ENCODE results near the gene PAPOLA. TPM values are rescaled to one million over a fixed set of nuclear protein-coding genes. Genes with fewer than 3 reads are reported as not detected.

PAPOLA gene
- total and polyA plus RNA-seq, 2 experiments from 2014 or later = 198 to 237 TPM

DNA sequence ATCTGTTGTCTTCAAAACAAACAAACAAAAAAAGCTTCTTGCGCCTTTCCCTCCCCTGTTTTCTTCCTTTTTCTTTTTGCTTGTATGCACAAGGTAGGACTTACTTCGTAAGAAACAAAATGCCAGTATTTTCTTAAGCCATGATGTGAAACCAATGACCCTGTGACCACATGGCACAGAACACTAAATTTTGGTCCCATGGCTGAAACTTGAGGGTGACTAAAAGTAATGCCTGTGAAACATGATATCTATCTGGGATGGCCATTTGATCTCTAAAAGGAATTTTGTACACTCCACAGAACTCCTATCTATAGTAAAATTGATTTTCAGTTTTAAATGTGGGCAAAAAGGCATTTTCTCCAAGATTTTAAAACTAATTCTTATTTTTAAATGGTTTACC is 63.6 kb downstream of the PAPOLA start (continued):
- no peak for TF ChIP-seq EZH2phosphoT487 (IDR thresholded peaks at IDR 0.05; ENCODE audit: unreplicated experiment)
- TF ChIP-seq JUNB (IDR thresholded peaks at IDR 0.05; ENCODE audit: unreplicated experiment) = no peak
- TF ChIP-seq, protein P1, sequence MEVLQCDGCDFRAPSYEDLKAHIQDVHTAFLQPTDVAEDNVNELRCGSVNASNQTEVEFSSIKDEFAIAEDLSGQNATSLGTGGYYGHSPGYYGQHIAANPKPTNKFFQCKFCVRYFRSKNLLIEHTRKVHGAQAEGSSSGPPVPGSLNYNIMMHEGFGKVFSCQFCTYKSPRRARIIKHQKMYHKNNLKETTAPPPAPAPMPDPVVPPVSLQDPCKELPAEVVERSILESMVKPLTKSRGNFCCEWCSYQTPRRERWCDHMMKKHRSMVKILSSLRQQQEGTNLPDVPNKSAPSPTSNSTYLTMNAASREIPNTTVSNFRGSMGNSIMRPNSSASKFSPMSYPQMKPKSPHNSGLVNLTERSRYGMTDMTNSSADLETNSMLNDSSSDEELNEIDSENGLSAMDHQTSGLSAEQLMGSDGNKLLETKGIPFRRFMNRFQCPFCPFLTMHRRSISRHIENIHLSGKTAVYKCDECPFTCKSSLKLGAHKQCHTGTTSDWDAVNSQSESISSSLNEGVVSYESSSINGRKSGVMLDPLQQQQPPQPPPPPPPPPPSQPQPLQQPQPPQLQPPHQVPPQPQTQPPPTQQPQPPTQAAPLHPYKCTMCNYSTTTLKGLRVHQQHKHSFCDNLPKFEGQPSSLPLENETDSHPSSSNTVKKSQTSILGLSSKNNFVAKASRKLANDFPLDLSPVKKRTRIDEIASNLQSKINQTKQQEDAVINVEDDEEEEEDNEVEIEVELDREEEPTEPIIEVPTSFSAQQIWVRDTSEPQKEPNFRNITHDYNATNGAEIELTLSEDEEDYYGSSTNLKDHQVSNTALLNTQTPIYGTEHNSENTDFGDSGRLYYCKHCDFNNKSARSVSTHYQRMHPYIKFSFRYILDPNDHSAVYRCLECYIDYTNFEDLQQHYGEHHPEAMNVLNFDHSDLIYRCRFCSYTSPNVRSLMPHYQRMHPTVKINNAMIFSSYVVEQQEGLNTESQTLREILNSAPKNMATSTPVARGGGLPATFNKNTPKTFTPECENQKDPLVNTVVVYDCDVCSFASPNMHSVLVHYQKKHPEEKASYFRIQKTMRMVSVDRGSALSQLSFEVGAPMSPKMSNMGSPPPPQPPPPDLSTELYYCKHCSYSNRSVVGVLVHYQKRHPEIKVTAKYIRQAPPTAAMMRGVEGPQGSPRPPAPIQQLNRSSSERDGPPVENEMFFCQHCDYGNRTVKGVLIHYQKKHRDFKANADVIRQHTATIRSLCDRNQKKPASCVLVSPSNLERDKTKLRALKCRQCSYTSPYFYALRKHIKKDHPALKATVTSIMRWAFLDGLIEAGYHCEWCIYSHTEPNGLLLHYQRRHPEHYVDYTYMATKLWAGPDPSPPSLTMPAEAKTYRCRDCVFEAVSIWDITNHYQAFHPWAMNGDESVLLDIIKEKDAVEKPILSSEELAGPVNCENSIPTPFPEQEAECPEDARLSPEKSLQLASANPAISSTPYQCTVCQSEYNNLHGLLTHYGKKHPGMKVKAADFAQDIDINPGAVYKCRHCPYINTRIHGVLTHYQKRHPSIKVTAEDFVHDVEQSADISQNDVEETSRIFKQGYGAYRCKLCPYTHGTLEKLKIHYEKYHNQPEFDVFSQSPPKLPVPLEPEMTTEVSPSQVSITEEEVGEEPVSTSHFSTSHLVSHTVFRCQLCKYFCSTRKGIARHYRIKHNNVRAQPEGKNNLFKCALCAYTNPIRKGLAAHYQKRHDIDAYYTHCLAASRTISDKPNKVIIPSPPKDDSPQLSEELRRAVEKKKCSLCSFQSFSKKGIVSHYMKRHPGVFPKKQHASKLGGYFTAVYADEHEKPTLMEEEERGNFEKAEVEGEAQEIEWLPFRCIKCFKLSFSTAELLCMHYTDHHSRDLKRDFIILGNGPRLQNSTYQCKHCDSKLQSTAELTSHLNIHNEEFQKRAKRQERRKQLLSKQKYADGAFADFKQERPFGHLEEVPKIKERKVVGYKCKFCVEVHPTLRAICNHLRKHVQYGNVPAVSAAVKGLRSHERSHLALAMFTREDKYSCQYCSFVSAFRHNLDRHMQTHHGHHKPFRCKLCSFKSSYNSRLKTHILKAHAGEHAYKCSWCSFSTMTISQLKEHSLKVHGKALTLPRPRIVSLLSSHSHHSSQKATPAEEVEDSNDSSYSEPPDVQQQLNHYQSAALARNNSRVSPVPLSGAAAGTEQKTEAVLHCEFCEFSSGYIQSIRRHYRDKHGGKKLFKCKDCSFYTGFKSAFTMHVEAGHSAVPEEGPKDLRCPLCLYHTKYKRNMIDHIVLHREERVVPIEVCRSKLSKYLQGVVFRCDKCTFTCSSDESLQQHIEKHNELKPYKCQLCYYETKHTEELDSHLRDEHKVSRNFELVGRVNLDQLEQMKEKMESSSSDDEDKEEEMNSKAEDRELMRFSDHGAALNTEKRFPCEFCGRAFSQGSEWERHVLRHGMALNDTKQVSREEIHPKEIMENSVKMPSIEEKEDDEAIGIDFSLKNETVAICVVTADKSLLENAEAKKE (CRISPR knock-in tag; IDR thresholded peaks at IDR 0.05) = no peak
- no peak for TF ChIP-seq CREB1 (CRISPR knock-in tag; IDR thresholded peaks at IDR 0.05; ENCODE audit: low read depth)

DNA sequence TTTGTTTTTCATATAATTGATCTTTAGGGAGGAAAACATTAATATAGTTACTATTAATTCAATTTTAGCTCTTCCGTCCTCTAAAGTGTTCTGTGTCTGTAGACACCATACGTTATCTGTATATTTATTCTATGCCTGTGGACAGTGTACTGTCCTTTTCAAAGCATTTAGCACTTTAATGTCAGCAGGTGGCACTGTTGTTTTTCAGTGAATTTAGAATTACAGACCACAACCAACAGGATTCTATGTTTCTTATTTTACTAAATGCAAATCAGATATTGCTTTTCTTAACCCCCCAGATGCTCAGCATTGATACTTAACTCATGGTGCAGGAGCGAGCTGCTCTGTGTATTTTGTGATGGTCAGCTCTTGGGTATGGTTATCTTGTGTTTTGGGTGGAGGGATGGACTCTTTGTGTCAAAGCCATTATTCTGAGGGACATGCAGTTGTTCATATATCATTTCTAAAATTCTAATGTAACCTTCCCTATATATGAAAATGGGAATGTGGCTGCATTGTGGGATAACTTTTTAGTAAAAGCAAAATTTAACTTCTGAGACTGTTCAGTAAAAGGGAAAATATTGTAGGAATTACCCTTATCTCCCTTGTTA is 65.2 kb downstream of the PAPOLA start:
- H3K9me3 Mint-ChIP-seq = no peaks in the 10 kb centered on the region
- H3K36me3 ChIP-seq (ENCODE audit: insufficient read depth) = peaks cover 21% of the 10 kb centered on the region; the same call in 1 of the 2 replicates
- H3F3A ChIP-seq (replicated peaks; ENCODE audit: low read depth) = no peaks in the 10 kb centered on the region
- H3K4me2 ChIP-seq = no peak overlapping the region
- peak; percentile 55 for DNase-seq (ENCODE audit: low spot score)
- TF ChIP-seq, protein P2, sequence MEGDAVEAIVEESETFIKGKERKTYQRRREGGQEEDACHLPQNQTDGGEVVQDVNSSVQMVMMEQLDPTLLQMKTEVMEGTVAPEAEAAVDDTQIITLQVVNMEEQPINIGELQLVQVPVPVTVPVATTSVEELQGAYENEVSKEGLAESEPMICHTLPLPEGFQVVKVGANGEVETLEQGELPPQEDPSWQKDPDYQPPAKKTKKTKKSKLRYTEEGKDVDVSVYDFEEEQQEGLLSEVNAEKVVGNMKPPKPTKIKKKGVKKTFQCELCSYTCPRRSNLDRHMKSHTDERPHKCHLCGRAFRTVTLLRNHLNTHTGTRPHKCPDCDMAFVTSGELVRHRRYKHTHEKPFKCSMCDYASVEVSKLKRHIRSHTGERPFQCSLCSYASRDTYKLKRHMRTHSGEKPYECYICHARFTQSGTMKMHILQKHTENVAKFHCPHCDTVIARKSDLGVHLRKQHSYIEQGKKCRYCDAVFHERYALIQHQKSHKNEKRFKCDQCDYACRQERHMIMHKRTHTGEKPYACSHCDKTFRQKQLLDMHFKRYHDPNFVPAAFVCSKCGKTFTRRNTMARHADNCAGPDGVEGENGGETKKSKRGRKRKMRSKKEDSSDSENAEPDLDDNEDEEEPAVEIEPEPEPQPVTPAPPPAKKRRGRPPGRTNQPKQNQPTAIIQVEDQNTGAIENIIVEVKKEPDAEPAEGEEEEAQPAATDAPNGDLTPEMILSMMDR (conservative IDR thresholded peaks at IDR 0.05; ENCODE audit: low read depth in 2 of 2) = peak; percentile 46 to 72
- TF ChIP-seq STAT1 (IDR thresholded peaks at IDR 0.05; ENCODE audit: unreplicated experiment) = no peak
- ATAC-seq = no peak; the same call in 2 of the 3 replicates
- no peak overlapping the region for H3K27ac Mint-ChIP-seq
- no peaks in the 10 kb centered on the region for H3K79me2 ChIP-seq (replicated peaks; ENCODE audit: insufficient read depth)
- H4K20me1 ChIP-seq (replicated peaks; ENCODE audit: insufficient read depth) = peaks cover 6% of the 10 kb centered on the region; the same call in 1 of the 2 replicates
- peaks cover 8% of the 10 kb centered on the region for H3K4me1 ChIP-seq (ENCODE audit: insufficient read depth)
- H3K4me3 ChIP-seq = no peak overlapping the region
- H2AFZ ChIP-seq = no peak overlapping the region
- peaks cover 20% of the 10 kb centered on the region for H3K4me1 Mint-ChIP-seq
- H3K9me2 ChIP-seq (ENCODE audit: insufficient read depth) = no peaks in the 10 kb centered on the region
- H3K27me3 Mint-ChIP-seq (ENCODE audit: insufficient read depth, low read depth, poor library complexity) = peaks cover 4% of the 10 kb centered on the region
- H3K4me3 Mint-ChIP-seq = no peak overlapping the region
- H3K27me3 ChIP-seq (ENCODE audit: insufficient read depth) = no peaks in the 10 kb centered on the region
- H3K27ac ChIP-seq (ENCODE audit: low read depth) = no peak overlapping the region
- H3K36me3 Mint-ChIP-seq (ENCODE audit: low read depth) = peaks cover 18% of the 10 kb centered on the region

Data from GM23338 (cell line).